NCI-H2107 treated with DMSO at 0.1 percent for 48 hours (cell line): ENCODE data around the gene OR4K15.
"Not testable (repeated sequence)": the region's sequence is repeated elsewhere in the genome, so short reads cannot be mapped to it uniquely, and the experiment has no call there.

ENCODE experiments used
- DNase-seq: peaks from one replicate; lab custom pipeline; 2025; ENCODE audit not compliant: unreplicated experiment; lab: John Stamatoyannopoulos, UW

OR4K15 gene

GRCh38 chr14:19975291-19975690, at the start of gene OR4K15:
Gene OR4K15, plus strand, starts transcription at chr14:19975591. Its CDS starts 0 bp downstream, at chr14:19975591.
- DNase-seq, result no peak

GRCh38 chr14:19930617-19931016, 44.8 kb upstream of the OR4K15 start, which contains the start of gene OR4K1:
Gene OR4K1, plus strand, starts transcription at chr14:19930917. Its CDS starts 4,750 bp downstream, at chr14:19935667.
- no peak for DNase-seq

GRCh38 chr14:19941668-19942067, 33.7 kb upstream of the OR4K15 start:
- DNase-seq, result no peak

- DNase-seq, result no peak
These were observed 27.8 kb upstream of the OR4K15 start for GRCh38 chr14:19947413-19948090.

- DNase-seq, result no peak
These were observed 26.2 kb upstream of the OR4K15 start for GRCh38 chr14:19949218-19949617.

- not testable (repeated sequence) for DNase-seq
These were observed 5.7 kb upstream of the OR4K15 start for GRCh38 chr14:19969735-19970134.

GRCh38 chr14:19974844-19975243, 547 bp upstream of the OR4K15 start:
- no peak for DNase-seq

- no peak for DNase-seq
These were observed 18.0 kb downstream of the OR4K15 start for GRCh38 chr14:19993438-19993837.

GRCh38 chr14:20001863-20002262, 26.5 kb downstream of the OR4K15 start, which contains the start of gene OR4Q2:
Gene OR4Q2, plus strand, starts transcription at chr14:20002163.
- no peak for DNase-seq

- DNase-seq, result no peak
These were observed 26.9 kb downstream of the OR4K15 start for GRCh38 chr14:20002319-20002718.

GRCh38 chr14:20008156-20008555, 32.8 kb downstream of the OR4K15 start:
- DNase-seq, result no peak

GRCh38 chr14:20019257-20019865, 44.0 kb downstream of the OR4K15 start, which contains the start of gene OR4K14:
Gene OR4K14, minus strand, starts transcription at chr14:20019307. Its CDS starts 4,114 bp downstream, at chr14:20015193.
- DNase-seq, result no peak
